Sigmoid colon (tissue), 7 donors: Measurements from ENCODE around the gene SYPL2. TPM values are rescaled to one million over a fixed set of nuclear protein-coding genes. Genes with fewer than 3 reads are reported as not detected.

Source experiments
- DNase-seq: peaks from one replicate; pipeline ENCODE4 v3.0.0-alpha.2; 2019
- H3K27ac ChIP-seq, 4 donors: fragments of 200-600 bp; sonication (generic); one replicate each; pipeline ENCODE4 v1.5.1; 2016 to 2019; ENCODE audit warnings: mild to moderate bottlenecking in 1 of 4
- H3K27me3 ChIP-seq, 3 donors: fragments of 200-600 bp; sonication (generic); one replicate each; pipeline ENCODE4 v1.5.1; 2019; ENCODE audit warnings: mild to moderate bottlenecking in 1 of 3
- H3K36me3 ChIP-seq, 4 donors: fragments of 200-600 bp; sonication (generic); one replicate each; pipeline ENCODE4 v1.5.1; 2016 to 2019
- H3K4me1 ChIP-seq, 4 donors: fragments of 200-600 bp; sonication (generic); one replicate each; pipeline ENCODE4 v1.5.1; 2017 to 2019
- H3K4me3 ChIP-seq, 4 donors: fragments of 200-600 bp; sonication (generic); one replicate each; pipeline ENCODE4 v1.5.1; 2017 to 2019; ENCODE audit warnings: mild to moderate bottlenecking in 2 of 4, moderate library complexity in 1 of 4
- H3K9me3 ChIP-seq, 4 donors: fragments of 200-600 bp in 3 of 4; sonication (generic) in 3 of 4; one replicate each; pipeline versions ENCODE4 v1.5.1 to v1.6.1; 2013 to 2019
- CTCF ChIP-seq, 4 experiments: fragments of 450-650 bp in 3 of 4; fragments of 200-600 bp in 1 of 4; IDR thresholded peaks; one replicate each; pipeline ENCODE4 v1.5.1; 2016 to 2019; ENCODE audit warnings: antibody characterized with exemption in 4 of 4, mild to moderate bottlenecking in 3 of 4, moderate library complexity in 2 of 4
- EP300 ChIP-seq, 4 donors: sonication (generic); formaldehyde crosslinking; IDR thresholded peaks; one replicate each; pipeline ENCODE4 v1.6.1; 2017; ENCODE audit warnings: antibody characterized with exemption in 4 of 4
- POLR2A ChIP-seq, 2 donors: fragments of 450-650 bp; IDR thresholded peaks; one replicate each; pipeline ENCODE4 v1.6.1; 2016; ENCODE audit warnings: antibody characterized with exemption in 2 of 2, mild to moderate bottlenecking in 2 of 2, moderate library complexity in 2 of 2
- POLR2AphosphoS5 ChIP-seq, 4 donors: sonication (generic); formaldehyde crosslinking; IDR thresholded peaks; one replicate each; pipeline ENCODE4 v1.6.1; 2017; ENCODE audit warnings: antibody characterized with exemption in 4 of 4
- WGBS, 2 donors: extraction: QIAGEN DNeasy Blood & Tissue Kit; methylation state at CpG; one replicate each; pipeline ENCODE4 v1.1.7; 2013; 5-methylcytosine and 5-hydroxymethylcytosine counted together
- intact Hi-C: fragments of 100-400 bp; cut with DNase I; formaldehyde crosslinking; loops from one replicate; pipeline ENCODE4 v1.15.1; 2023
- polyA plus RNA-seq, 3 donors: library from polyadenylated mRNA; stranded (reverse); fragments of 200-250 nt; gene quantifications; one replicate each; pipeline ENCODE4 v1.2.3, GENCODE V29; 2013
- total RNA-seq, 4 donors: library from RNA; depleted of rRNA; stranded (reverse); fragments of >200 nt; gene quantifications; one replicate each; pipeline ENCODE4 v1.1.0, GENCODE V29; 2016
- donor health status: healthy with polysubstance abuse.
- donor health status: Bipolar disorder and iron deficiency.
- donor health status: healthy.

The SYPL2 gene
- total and polyA plus RNA-seq, 7 donors: under 0.01 to 6.9 (median 2.1) TPM; not detected in 1

GRCh38 chr1:109447524-109447923, 18.8 kb upstream of the SYPL2 start:
- TF ChIP-seq EP300 (IDR thresholded peaks at IDR 0.05) (no peak), POLR2A (IDR thresholded peaks at IDR 0.05) (no peak), CTCF (IDR thresholded peaks at IDR 0.05) (no peak), POLR2AphosphoS5 (IDR thresholded peaks at IDR 0.05) (no peak)
- Histone ChIP-seq H3K9me3 (no peaks in the 10 kb centered on the region), H3K4me3 (no peak overlapping the region), H3K4me1 (no peaks in the 10 kb centered on the region), H3K36me3 (no peaks in the 10 kb centered on the region), H3K27ac (no peak overlapping the region), H3K27me3 (no peaks in the 10 kb centered on the region)
- WGBS, 2 donors: 60 to 61% methylated on average over 4 of the region's 4 CpGs
- DNase-seq: no peak
- intact Hi-C loops: no loop called here

- DNase-seq: no peak
- Histone ChIP-seq H3K27ac (no peak overlapping the region), H3K36me3 (no peaks in the 10 kb centered on the region), H3K4me1 (no peaks in the 10 kb centered on the region), H3K27me3 (no peaks in the 10 kb centered on the region), H3K4me3 (no peak overlapping the region), H3K9me3 (peaks cover 0 to 3% (median 0%) of the 10 kb centered on the region in 4 donors)
- WGBS, 2 donors: 91 to 94% methylated on average over 1 of the region's 1 CpG
- intact Hi-C loops: no loop called here
- TF ChIP-seq CTCF (IDR thresholded peaks at IDR 0.05) (no peak), EP300 (IDR thresholded peaks at IDR 0.05) (no peak), POLR2A (IDR thresholded peaks at IDR 0.05) (no peak), POLR2AphosphoS5 (IDR thresholded peaks at IDR 0.05) (no peak)
Measured at GRCh38 chr1:109454497-109455133, 11.7 kb upstream of the SYPL2 start.

DNA sequence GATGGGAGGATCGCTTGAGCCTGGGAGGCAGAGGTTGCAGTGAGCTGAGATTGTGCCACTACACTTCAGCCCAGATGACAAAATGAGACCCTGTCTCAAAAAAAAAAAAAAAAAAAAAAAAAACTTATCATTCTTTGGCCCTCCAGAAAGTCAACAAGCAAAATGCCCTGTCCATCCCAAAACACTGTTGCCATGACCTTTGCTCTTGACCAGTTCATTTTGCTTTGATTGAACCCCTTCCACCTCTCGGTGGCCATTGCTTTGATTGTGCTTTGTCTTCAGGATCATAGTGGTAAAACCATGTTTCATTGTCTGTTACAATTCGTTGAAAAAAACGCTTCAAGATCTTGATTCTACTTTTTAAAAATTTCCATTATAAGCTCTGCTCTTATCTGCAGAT, 8.5 kb upstream of the SYPL2 start:
- intact Hi-C loops: no loop called here
- no peaks in the 10 kb centered on the region for H3K36me3 ChIP-seq
- H3K4me3 ChIP-seq: no peak overlapping the region
- no peaks in the 10 kb centered on the region for H3K4me1 ChIP-seq
- peaks cover 0 to 3% (median 0%) of the 10 kb centered on the region in 4 donors for H3K9me3 ChIP-seq
- TF ChIP-seq POLR2AphosphoS5 (IDR thresholded peaks at IDR 0.05) (no peak), POLR2A (IDR thresholded peaks at IDR 0.05) (no peak), EP300 (IDR thresholded peaks at IDR 0.05) (no peak), CTCF (IDR thresholded peaks at IDR 0.05) (no peak)
- WGBS, 2 donors: 85 to 89% methylated on average over 4 of the region's 4 CpGs
- DNase-seq: no peak
- no peaks in the 10 kb centered on the region for H3K27me3 ChIP-seq
- H3K27ac ChIP-seq: no peak overlapping the region

GRCh38 chr1:109466125-109466451, 258 bp upstream of the SYPL2 start:
- intact Hi-C loops: loop anchor here (2.0 kb wide), 1 partner anchor 39 kb away; the partner anchor contains the start of gene PSMA5
- TF ChIP-seq POLR2A (IDR thresholded peaks at IDR 0.05): no peak
- no peak for TF ChIP-seq CTCF (IDR thresholded peaks at IDR 0.05)
- peak overlapping the region; percentile 63 to 85 (median 83) for H3K27ac ChIP-seq
- peak overlapping the region; percentile 49 to 80 (median 60) for H3K4me3 ChIP-seq
- DNase-seq: no peak
- H3K4me1 ChIP-seq: peaks cover 0 to 34% (median 24%) of the 10 kb centered on the region in 4 donors
- no peaks in the 10 kb centered on the region for H3K36me3 ChIP-seq
- WGBS, 2 donors: 7 to 8% methylated on average over 24 of the region's 24 CpGs
- H3K27me3 ChIP-seq: no peaks in the 10 kb centered on the region
- H3K9me3 ChIP-seq: no peaks in the 10 kb centered on the region
